HAP-1 (cell line): Measurements from ENCODE around the gene CUX1.
"Not testable (repeated sequence)": the region's sequence is repeated elsewhere in the genome, so short reads cannot be mapped to it uniquely, and the experiment has no call there.

Experiments used
- DNase-seq, 2 experiments: peaks; one replicate each; pipeline ENCODE4 v3.0.0-alpha.2; 2016 to 2020; ENCODE audit warnings: low spot score in 2 of 2
- H3K27me3 ChIP-seq: fragments of 250-450 bp; sonication (Bioruptor Pico); 2 replicates; pipeline ENCODE4 v1.5.1; 2020; ENCODE audit warnings: low read depth, mild to moderate bottlenecking, moderate library complexity
- H3K36me3 ChIP-seq: fragments of 250-450 bp; sonication (Bioruptor Pico); replicated peaks from 2 replicates; pipeline ENCODE4 v1.5.1; 2020; ENCODE audit warnings: mild to moderate bottlenecking
- H3K4me1 ChIP-seq: fragments of 250-450 bp; sonication (Bioruptor Pico); 2 replicates; pipeline ENCODE4 v1.5.1; 2020; ENCODE audit warnings: mild to moderate bottlenecking
- H3K4me3 ChIP-seq: fragments of 250-450 bp; sonication (Bioruptor Pico); 2 replicates; pipeline ENCODE4 v1.5.1; 2020; ENCODE audit warnings: mild to moderate bottlenecking, moderate library complexity
- H3K9me3 ChIP-seq: fragments of 250-450 bp; sonication (Bioruptor Pico); 2 replicates; pipeline ENCODE4 v1.5.1; 2020; ENCODE audit warnings: mild to moderate bottlenecking, moderate library complexity
- in situ Hi-C: fragments of 300-500 bp; cut with MboI; formaldehyde crosslinking; loops from 3 replicates; pipeline ENCODE4 v1.14.3; 2020; ENCODE audit warnings: low sequenced_read_pairs, inconsistent platforms, mixed read lengths

The CUX1 gene

DNA sequence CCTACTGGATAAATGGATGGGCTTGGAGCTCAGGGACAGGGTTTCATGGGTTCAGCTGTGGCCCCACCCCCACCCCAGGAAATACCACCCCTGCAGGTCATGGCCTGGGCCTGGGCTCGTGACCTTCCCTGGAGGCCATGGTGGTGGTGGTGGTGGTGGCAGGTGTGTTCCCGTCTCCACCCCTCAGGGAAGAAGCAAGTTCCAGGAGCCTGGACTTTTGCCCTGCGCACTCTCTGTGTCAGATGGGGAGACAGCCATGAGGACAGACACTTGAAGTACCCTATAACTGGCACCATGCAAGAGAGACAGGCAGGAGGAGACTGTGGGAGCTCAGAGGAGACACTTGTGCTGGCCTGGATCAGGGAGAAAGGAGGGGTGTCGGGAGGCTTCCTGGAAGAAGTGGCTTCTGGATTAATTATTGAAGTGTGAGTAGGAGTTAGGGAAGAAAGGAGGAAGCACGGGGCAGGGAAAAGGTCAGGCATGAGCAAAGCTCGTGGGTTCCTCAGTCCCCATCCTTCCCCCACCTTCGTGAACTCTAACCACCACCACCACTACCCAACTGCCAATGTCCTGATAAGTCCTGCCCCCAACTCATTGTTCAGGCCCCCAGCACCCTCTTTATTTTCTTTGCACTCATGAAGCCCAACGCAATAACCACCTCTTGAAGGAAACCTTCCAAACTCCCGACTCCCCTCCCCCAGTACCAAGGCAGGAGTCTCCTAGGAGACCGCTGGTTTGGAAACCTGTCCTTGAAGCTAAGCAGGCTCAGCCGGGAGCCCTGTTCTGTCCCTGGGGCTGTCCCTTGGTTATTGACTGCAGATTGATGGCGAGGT lies 478.1 kb downstream of the CUX1 start:
- DNase-seq = no peak
- Histone ChIP-seq H3K4me1 (no peaks in the 10 kb centered on the region), H3K9me3 (no peaks in the 10 kb centered on the region), H3K4me3 (no peak overlapping the region), H3K36me3 (no peaks in the 10 kb centered on the region), H3K27me3 (no peaks in the 10 kb centered on the region)
- in situ Hi-C loops = no loop called here

DNA sequence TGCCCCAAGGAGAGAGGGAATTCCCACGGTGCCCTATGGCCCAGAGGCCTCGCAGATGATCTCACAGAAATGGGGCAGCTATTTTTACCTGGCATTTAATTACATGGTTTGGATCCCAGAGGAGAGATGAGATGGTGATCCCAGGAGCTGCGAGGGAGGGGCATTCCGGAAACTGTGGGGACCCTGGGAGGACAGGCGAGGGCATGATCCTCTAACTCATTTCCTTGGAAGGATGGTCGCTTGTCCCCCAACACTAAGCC lies 478.7 kb downstream of the CUX1 start:
- no peaks in the 10 kb centered on the region for H3K36me3 ChIP-seq
- H3K4me1 ChIP-seq = no peaks in the 10 kb centered on the region
- no peak for DNase-seq
- no peaks in the 10 kb centered on the region for H3K9me3 ChIP-seq
- no peak overlapping the region for H3K4me3 ChIP-seq
- H3K27me3 ChIP-seq = no peaks in the 10 kb centered on the region
- in situ Hi-C loops = no loop called here

DNA sequence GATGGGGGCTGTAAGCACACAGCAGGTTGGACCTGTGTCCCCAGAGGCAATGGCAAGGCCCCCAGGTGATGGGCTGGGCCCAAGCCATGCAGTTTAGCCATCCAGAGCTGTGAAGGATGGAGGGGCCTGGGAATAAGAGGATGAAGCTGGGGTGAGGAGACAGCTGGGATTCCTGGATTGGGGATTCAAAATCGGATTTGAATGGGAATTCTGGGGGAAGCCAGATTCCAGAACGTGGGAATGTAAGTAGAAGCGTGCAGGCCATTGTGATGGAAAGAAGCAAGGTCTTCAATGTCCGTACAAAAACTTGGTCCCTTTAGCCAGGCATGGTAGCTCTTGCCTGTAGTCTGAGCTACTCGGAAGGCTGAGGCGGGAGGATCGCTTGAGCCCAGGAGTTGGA lies 479.1 kb downstream of the CUX1 start:
- H3K36me3 ChIP-seq = no peaks in the 10 kb centered on the region
- H3K27me3 ChIP-seq = no peaks in the 10 kb centered on the region
- in situ Hi-C loops = no loop called here
- no peaks in the 10 kb centered on the region for H3K9me3 ChIP-seq
- H3K4me1 ChIP-seq = no peaks in the 10 kb centered on the region
- DNase-seq = no peak
- H3K4me3 ChIP-seq = no peak overlapping the region

DNA sequence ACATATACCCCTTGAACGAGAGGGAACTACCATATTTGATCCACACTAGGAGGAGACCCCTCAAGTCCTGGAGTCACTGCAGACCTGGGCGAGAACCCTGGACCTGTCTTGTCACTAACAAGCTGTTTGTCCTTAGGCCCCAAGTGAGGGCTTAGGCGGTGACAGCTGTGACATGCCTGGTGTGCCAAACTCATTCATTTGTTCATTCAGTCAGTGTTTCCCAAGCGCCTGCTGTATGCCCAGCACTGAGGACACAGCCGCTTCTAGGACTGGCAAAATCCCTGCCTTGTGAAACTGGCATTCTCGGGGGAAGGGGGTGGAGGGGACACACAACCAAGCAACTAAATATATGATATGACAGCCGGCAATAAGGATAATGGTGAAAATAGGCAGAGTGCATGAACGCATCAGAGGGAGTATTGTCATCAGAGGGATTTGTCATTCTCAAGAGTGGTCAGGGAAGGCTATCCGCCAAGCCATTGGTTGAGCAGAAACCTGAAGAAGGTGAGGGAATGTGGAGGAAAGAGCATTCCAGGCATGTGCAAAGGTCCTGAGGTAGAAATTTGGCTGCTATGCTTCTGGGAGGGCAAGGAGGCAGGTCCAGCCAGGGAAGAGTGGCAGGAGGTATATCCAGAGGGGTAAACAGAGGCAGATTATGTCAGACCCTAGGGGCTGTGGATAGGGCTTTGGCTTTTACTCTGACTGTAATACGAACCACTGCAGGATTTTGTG lies 480.2 kb downstream of the CUX1 start:
- no peak overlapping the region for H3K4me3 ChIP-seq
- H3K36me3 ChIP-seq = no peaks in the 10 kb centered on the region
- no peak for DNase-seq
- H3K4me1 ChIP-seq = no peaks in the 10 kb centered on the region
- in situ Hi-C loops = no loop called here
- H3K9me3 ChIP-seq = no peaks in the 10 kb centered on the region
- H3K27me3 ChIP-seq = no peaks in the 10 kb centered on the region

DNA sequence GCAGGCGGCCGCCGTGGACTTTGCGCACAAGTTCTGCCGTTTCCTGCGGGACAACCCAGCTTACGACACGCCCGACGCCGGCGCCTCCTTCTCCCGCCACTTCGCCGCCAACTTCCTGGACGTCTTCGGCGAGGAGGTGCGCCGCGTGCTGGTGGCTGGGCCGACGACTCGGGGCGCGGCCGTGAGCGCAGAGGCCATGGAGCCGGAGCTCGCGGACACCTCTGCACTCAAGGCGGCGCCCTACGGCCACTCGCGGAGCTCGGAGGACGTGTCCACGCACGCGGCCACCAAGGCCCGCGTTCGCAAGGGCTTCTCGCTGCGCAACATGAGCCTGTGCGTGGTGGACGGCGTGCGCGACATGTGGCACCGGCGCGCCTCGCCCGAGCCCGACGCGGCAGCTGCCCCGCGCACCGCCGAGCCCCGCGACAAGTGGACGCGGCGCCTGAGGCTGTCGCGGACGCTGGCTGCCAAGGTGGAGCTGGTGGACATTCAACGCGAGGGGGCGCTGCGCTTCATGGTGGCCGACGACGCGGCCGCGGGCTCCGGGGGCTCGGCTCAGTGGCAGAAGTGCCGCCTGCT lies 483.3 kb downstream of the CUX1 start:
- in situ Hi-C loops = no loop called here

DNA sequence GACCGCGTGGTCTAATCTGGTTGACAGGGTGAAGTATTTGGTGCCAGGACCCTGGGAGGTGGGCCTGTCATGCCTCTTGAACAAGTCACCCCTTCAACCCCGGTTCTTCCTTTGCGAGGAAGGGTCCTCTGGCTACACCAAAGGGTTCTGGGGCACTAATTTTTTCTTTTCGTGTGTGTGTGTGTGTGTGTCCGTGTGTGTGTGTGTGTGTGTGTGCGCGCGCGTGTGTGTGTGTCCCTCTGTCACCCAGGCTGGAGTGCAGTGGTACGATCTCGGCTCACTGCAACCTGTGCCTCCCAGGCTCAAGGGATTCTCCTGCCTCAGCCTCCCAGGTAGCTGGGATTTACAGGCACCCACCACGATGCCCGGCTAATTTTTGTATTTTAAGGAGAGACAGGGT lies 483.9 kb downstream of the CUX1 start:
- in situ Hi-C loops, H3K36me3 ChIP-seq, DNase-seq, H3K4me3 ChIP-seq, H3K4me1 ChIP-seq, H3K9me3 ChIP-seq, H3K27me3 ChIP-seq: not testable (repeated sequence)

More for the DNA sequence above, 483.3 kb downstream of the CUX1 start:
- Histone ChIP-seq H3K36me3 (no peaks in the 10 kb centered on the region), H3K9me3 (no peaks in the 10 kb centered on the region), H3K4me1 (no peaks in the 10 kb centered on the region), H3K27me3 (no peaks in the 10 kb centered on the region), H3K4me3 (no peak overlapping the region)
- no peak for DNase-seq

DNA sequence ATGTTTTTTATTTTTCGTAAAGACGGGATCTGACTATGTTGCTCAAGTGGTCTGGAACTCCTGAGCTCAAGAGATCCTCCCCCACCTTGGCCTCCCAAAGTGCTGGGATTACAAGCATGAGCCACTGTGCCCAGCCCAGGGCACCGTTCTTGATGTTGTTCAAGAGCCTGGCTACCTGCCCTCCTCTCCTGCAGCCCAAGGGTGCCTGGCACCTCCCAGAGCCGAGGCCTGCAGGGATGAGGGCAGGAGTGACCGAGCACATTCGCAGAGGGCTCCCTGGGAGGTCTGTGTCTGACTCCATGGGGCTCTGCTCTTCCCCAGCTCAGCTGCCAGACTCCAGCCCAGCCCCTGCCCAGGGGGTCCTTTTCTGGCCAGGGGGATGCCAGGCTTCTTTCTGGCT lies 484.6 kb downstream of the CUX1 start:
- H3K9me3 ChIP-seq = no peaks in the 10 kb centered on the region
- no peaks in the 10 kb centered on the region for H3K36me3 ChIP-seq
- no peak overlapping the region for H3K4me3 ChIP-seq
- H3K4me1 ChIP-seq = no peaks in the 10 kb centered on the region
- H3K27me3 ChIP-seq = no peaks in the 10 kb centered on the region
- no peak for DNase-seq
- in situ Hi-C loops = no loop called here

DNA sequence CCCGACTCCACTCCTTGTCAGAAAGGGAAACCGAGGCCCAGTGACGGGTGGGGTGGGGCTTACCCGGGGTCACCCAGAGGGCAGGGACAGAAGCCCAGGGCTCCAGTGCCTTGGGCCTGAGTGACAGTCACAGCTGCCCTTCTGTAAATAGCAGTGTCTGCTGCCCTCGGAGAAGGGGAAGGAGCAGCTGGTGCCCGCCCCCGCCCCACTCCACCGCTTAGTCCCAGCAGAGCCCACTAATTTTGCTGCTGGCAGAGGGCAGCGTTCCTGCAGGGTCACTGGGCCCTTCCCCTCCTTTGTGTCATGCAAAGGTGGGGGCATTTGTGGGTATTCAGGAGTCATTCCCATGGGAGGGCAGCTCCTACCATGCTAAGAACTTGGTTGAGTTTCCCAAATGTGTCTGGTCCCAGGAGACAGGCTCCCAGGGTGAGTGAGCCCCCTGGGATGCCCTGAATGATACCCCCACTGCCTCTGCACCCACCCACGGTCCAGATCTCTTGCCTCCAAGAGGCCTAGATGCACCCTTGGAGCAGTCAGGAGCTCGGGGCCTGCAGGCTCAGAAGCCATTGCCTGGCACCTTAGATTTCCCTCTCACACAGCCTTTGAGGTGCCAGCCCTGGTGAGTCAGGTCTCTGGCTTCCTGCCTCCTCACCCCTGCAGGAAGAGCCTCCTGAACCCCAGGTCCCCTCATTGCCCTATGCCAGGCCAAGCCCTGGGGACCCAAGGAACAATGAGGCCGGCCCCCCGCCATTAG lies 486.4 kb downstream of the CUX1 start:
- no peak for DNase-seq
- no peaks in the 10 kb centered on the region for H3K4me1 ChIP-seq
- in situ Hi-C loops = no loop called here

DNA sequence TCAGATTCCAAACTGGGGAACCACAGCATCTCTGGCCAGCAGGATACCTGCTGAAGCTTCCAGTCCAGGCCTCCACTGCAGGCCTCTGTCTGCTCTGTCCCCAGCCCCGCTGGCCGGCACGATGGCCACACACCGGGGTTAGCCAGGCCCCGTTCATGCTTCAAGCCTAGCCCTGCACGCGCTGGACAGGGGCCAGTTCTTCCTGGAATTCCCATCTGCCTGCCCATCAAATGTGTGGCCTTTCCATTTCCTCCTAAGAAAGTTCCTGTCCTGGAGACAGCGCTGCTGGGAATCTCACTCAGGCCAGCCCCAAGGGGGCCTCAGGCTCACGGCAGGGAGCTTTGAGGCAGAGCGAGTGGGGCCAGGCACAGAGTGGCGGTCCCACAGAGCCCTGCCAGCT lies 487.2 kb downstream of the CUX1 start:
- DNase-seq = no peak
- Histone ChIP-seq H3K4me1 (no peaks in the 10 kb centered on the region), H3K36me3 (no peaks in the 10 kb centered on the region), H3K27me3 (no peaks in the 10 kb centered on the region), H3K4me3 (no peak overlapping the region), H3K9me3 (no peaks in the 10 kb centered on the region)
- in situ Hi-C loops = no loop called here

More for the DNA sequence above, 486.4 kb downstream of the CUX1 start:
- Histone ChIP-seq H3K4me3 (no peak overlapping the region), H3K36me3 (no peaks in the 10 kb centered on the region), H3K9me3 (no peaks in the 10 kb centered on the region), H3K27me3 (no peaks in the 10 kb centered on the region)

DNA sequence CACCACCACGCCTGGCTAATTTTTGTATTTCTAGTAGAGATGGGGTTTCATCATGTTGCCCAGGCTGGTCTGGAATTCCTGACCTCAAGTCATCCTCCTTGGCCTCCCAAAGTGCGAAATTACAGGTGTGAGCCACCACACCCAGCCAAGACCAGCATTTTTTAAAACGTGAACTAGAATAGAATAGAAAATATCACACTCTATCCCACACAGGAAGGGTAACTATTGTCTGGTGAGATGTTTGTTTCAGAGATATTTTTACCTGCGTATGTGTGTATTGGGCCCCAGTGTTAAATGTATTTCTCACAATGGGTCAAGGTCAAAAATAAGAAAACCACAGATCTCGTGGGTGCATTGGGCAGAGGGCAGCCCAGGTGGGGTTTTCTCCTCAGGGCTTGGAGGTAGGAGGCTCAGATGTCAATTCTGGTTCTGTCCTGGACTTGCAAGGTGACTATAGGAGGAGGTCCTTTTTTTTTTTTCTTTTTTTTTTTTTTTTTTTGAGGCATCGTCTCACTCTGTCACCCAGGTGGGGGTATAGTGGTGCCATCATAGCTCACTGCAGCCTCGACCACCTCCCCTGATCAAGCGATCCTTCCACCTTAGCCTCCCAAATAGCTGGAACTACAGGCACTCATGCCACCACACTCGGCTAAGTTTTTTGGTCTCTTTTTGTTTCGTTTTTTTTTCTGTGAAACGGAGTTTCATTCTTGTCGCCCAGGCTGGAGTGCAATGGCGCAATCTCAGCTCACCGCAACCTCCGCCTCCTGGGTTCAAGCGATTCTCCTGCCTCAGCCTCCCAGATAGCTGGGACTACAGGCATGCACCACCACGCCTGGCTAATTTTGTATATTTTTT lies 488.2 kb downstream of the CUX1 start:
- Histone ChIP-seq H3K36me3 (no peaks in the 10 kb centered on the region), H3K9me3 (no peaks in the 10 kb centered on the region), H3K4me1 (no peaks in the 10 kb centered on the region), H3K27me3 (no peaks in the 10 kb centered on the region), H3K4me3 (no peak overlapping the region)
- no peak for DNase-seq
- in situ Hi-C loops = no loop called here

DNA sequence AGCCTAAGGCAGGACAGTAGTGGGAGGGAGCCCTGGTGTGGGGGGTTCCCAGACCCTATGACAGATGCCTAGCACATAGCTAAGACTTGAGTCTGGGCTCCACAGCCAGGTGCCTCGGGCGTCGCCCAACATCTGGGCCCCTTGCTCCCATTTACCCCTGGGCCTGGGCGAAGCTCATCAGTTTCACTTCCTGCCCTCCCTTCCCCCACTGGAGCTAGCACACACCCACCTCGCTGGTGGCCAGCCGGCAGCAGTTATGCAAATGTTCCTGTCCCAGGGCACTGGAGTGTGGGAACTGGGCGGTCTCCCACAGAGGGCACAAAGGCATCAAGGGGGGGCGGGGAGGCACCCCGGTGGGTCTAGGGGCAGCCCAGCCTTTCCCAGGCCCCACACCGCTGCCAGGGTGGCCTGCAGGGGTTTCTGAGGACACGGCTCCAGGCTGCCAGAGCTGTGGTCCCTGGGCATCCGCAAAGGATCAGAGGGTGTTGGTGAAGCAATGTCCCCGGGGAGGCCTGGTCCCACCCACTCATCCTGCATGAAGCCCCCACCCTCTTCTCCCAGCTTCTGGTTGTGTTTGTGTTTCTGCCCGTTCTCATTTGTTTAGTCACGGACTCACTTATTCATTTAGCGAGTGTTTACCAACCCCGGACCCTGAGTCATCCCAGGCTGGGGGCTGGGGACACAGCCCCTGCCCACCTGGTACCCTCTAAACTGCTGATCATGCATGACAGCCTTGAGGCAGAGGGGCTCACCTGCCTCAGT lies 489.7 kb downstream of the CUX1 start:
- H3K36me3 ChIP-seq = no peaks in the 10 kb centered on the region
- no peak for DNase-seq
- no peak overlapping the region for H3K4me3 ChIP-seq
- in situ Hi-C loops = no loop called here
- no peaks in the 10 kb centered on the region for H3K9me3 ChIP-seq
- H3K27me3 ChIP-seq = no peaks in the 10 kb centered on the region
- H3K4me1 ChIP-seq = no peaks in the 10 kb centered on the region

DNA sequence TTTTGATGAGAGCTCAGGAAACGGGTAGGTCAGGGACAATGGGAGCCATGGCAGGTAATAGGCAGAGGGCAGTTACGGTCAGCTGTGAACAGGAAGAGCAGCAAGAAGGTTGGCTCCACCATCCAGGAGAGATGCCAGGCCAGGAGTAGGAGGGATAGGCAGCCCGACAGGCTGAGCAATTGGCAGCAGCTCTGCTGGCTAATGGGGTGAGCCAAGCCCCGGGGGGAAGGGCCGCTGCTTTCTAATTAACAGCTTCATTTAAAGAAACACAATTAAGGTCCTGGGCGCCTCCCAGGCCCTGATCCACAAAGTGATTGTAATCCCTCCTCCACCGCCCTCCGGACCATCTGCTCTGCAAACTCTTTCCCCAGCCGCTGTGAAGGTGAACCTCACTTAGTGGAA lies 493.0 kb downstream of the CUX1 start:
- Histone ChIP-seq H3K4me3 (no peak overlapping the region), H3K36me3 (no peaks in the 10 kb centered on the region), H3K4me1 (no peaks in the 10 kb centered on the region), H3K9me3 (no peaks in the 10 kb centered on the region), H3K27me3 (no peaks in the 10 kb centered on the region)
- no peak for DNase-seq
- in situ Hi-C loops = no loop called here

DNA sequence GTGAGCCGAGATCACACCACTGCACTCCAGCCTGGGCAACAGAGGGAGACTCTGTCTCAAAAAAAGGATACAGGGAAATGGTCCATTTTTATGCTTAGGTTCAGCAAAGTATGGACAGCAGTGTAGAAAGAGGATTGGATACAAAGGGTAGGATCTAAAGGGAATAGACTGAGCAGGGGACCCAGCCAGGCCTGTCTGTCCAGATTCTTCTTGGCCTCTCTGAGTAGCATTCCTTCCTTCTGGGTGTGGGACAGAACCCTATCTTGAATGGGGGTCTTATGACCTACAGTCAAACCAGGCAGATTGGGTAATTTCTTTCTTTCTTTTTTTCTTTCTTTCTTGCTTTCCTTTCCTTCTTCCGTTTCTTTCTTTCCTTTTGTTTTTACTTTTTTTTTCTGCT lies 494.9 kb downstream of the CUX1 start:
- no peak overlapping the region for H3K4me3 ChIP-seq
- H3K36me3 ChIP-seq = no peaks in the 10 kb centered on the region
- no peaks in the 10 kb centered on the region for H3K4me1 ChIP-seq
- no peaks in the 10 kb centered on the region for H3K9me3 ChIP-seq
- in situ Hi-C loops = no loop called here
- no peak for DNase-seq
- H3K27me3 ChIP-seq = no peaks in the 10 kb centered on the region
